Mesenchymal stem cell (in vitro differentiated cells and primary cell): Measurements from ENCODE around the gene PYROXD2.
A peak's percentile ranks its signal among the peaks of the same experiment; 100 is the strongest.

Experiments
- DNase-seq: peaks from one replicate; pipeline ENCODE4 v3.0.0-alpha.2; 2013
- H2AFZ ChIP-seq: one replicate; pipeline ENCODE4 v1.6.1; 2013; ENCODE audit warnings: low read depth, mild to moderate bottlenecking, control low read depth, inconsistent platforms, low read length, moderate library complexity
- H2AK5ac ChIP-seq: 2 replicates; pipeline ENCODE4 v1.6.1; 2013; ENCODE audit warnings: low read length, moderate library complexity, mild to moderate bottlenecking, inconsistent platforms; ENCODE audit not compliant: severe bottlenecking
- H2BK120ac ChIP-seq: one replicate; pipeline ENCODE4 v1.6.1; 2013; ENCODE audit warnings: low read depth, mild to moderate bottlenecking, inconsistent platforms, low read length, moderate library complexity
- H2BK12ac ChIP-seq, 2 experiments: one replicate each; pipeline ENCODE4 v1.6.1; 2013; ENCODE audit warnings: inconsistent platforms in 2 of 2, low read length in 2 of 2, mild to moderate bottlenecking in 2 of 2, moderate library complexity in 2 of 2, control low read depth in 1 of 2
- H2BK15ac ChIP-seq: one replicate; pipeline ENCODE4 v1.6.1; 2013; ENCODE audit warnings: mild to moderate bottlenecking, low read depth, inconsistent platforms; ENCODE audit not compliant: poor library complexity, severe bottlenecking
- H2BK5ac ChIP-seq: 2 replicates; pipeline ENCODE4 v1.6.1; 2013; ENCODE audit warnings: low read depth, mild to moderate bottlenecking, low read length, control low read depth, inconsistent platforms; ENCODE audit not compliant: poor library complexity, severe bottlenecking
- H3K14ac ChIP-seq, 2 experiments: one replicate each; pipeline ENCODE4 v1.6.1; 2013; ENCODE audit warnings: inconsistent platforms in 2 of 2, low read length in 2 of 2, control low read depth in 1 of 2, mild to moderate bottlenecking in 1 of 2, moderate library complexity in 1 of 2
- H3K18ac ChIP-seq, 2 experiments: one replicate each; pipeline ENCODE4 v1.6.1; 2013; ENCODE audit warnings: inconsistent platforms in 2 of 2, low read length in 2 of 2, control low read depth in 1 of 2, low read depth in 1 of 2, mild to moderate bottlenecking in 1 of 2
- H3K23ac ChIP-seq, 2 experiments: one replicate each; pipeline ENCODE4 v1.6.1; 2013; ENCODE audit warnings: inconsistent platforms in 2 of 2, low read length in 2 of 2, mild to moderate bottlenecking in 2 of 2, moderate library complexity in 2 of 2, control low read depth in 1 of 2
- H3K27ac ChIP-seq: 2 replicates; pipeline ENCODE4 v1.5.1; 2013; ENCODE audit warnings: mild to moderate bottlenecking, moderate library complexity, low read length, control low read depth, inconsistent platforms; ENCODE audit not compliant: poor library complexity, severe bottlenecking
- H3K27me3 ChIP-seq, 2 experiments: 2 replicates each; pipeline versions ENCODE4 v1.6.1 to v1.7.0; 2013; ENCODE audit warnings: low read length in 2 of 2, mild to moderate bottlenecking in 2 of 2, moderate library complexity in 2 of 2, control low read depth in 1 of 2, inconsistent platforms in 1 of 2; ENCODE audit not compliant: control insufficient read depth in 1 of 2, insufficient read depth in 1 of 2
- H3K36me3 ChIP-seq, 2 experiments: 2 replicates each; pipeline versions ENCODE4 v1.6.1 to v1.7.0; 2013; ENCODE audit warnings: low read length in 2 of 2, control low read depth in 1 of 2, inconsistent platforms in 1 of 2, low read depth in 1 of 2, mild to moderate bottlenecking in 1 of 2; ENCODE audit not compliant: insufficient read depth in 2 of 2, control insufficient read depth in 1 of 2
- H3K4ac ChIP-seq, 2 experiments: one replicate each; pipeline ENCODE4 v1.6.1; 2013; ENCODE audit warnings: inconsistent platforms in 2 of 2, low read length in 2 of 2, mild to moderate bottlenecking in 2 of 2, moderate library complexity in 2 of 2, control low read depth in 1 of 2, low read depth in 1 of 2
- H3K4me1 ChIP-seq: 2 replicates; pipeline ENCODE4 v1.6.1; 2013; ENCODE audit warnings: low read depth, low read length, control low read depth; ENCODE audit not compliant: control insufficient read depth, insufficient read depth
- H3K4me2 ChIP-seq: 2 replicates; pipeline ENCODE4 v1.6.1; 2013; ENCODE audit warnings: low read length, mild to moderate bottlenecking, inconsistent platforms; ENCODE audit not compliant: poor library complexity, severe bottlenecking
- H3K4me3 ChIP-seq, 2 experiments: 2 replicates each; pipeline versions ENCODE4 v1.5.1 to v1.7.0; 2013; ENCODE audit warnings: low read length in 2 of 2, mild to moderate bottlenecking in 2 of 2, control low read depth in 1 of 2, low read depth in 1 of 2; ENCODE audit not compliant: insufficient read depth in 1 of 2
- H3K79me1 ChIP-seq: replicated peaks from 2 replicates; pipeline ENCODE4 v1.6.1; 2013; ENCODE audit warnings: mild to moderate bottlenecking, control low read depth, low read length, inconsistent platforms; ENCODE audit not compliant: poor library complexity, severe bottlenecking
- H3K9ac ChIP-seq: 2 replicates; pipeline ENCODE4 v1.7.0; 2013; ENCODE audit warnings: mild to moderate bottlenecking, low read length, moderate library complexity
- H3K9me3 ChIP-seq: 2 replicates; pipeline ENCODE4 v1.7.0; 2013; ENCODE audit warnings: mild to moderate bottlenecking, low read length; ENCODE audit not compliant: control insufficient read depth
- H4K8ac ChIP-seq: one replicate; pipeline ENCODE4 v1.6.1; 2013; ENCODE audit warnings: inconsistent platforms, mild to moderate bottlenecking, low read length, moderate library complexity
- H4K91ac ChIP-seq: one replicate; pipeline ENCODE4 v1.6.1; 2013; ENCODE audit warnings: mild to moderate bottlenecking, low read length, inconsistent platforms
- WGBS: methylation state at CpG from one replicate; pipeline ENCODE4 v1.1.7; 2013; ENCODE audit warnings: mixed read lengths; 5-methylcytosine and 5-hydroxymethylcytosine counted together

Gene PYROXD2

DNA sequence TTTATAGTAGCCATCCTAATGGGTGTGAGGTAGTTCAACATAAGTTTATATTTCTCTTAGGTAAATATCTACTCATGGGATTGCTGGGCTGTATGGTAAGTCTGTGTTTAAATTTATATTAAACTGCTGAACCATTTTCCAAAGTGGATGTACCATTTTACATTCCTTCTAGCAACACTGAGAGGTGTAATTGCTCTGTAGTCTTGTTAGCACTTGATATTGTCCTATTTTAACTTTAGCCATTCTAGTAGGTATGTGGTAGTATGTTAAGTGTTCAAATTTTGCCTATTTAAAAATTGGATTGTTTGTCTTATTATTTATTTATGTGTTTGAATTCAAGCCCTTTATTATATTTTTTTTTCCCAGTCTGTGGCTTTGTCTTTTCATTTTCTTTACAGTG lies 34.3 kb upstream of the PYROXD2 start:
- Histone ChIP-seq H3K4ac (no peak overlapping the region), H3K36me3 (peaks cover 13 to 14% of the 10 kb centered on the region in 2 experiments), H3K18ac (no peak overlapping the region), H3K4me3 (no peak overlapping the region), H3K9ac (no peak overlapping the region), H4K91ac (no peak overlapping the region), H4K8ac (no peak overlapping the region), H3K9me3 (no peaks in the 10 kb centered on the region), H3K27me3 (no peaks in the 10 kb centered on the region), H3K4me1 (peaks cover 19% of the 10 kb centered on the region), H3K4me2 (no peak overlapping the region), H2BK5ac (no peak overlapping the region), H3K23ac (no peak overlapping the region), H2BK120ac (no peak overlapping the region), H3K14ac (no peak overlapping the region), H2BK12ac (no peak overlapping the region), H2AK5ac (no peak overlapping the region), H2AFZ (no peak overlapping the region), H2BK15ac (no peak overlapping the region), H3K27ac (no peak overlapping the region), H3K79me1 (peaks cover 15% of the 10 kb centered on the region)
- no peak for DNase-seq

DNA sequence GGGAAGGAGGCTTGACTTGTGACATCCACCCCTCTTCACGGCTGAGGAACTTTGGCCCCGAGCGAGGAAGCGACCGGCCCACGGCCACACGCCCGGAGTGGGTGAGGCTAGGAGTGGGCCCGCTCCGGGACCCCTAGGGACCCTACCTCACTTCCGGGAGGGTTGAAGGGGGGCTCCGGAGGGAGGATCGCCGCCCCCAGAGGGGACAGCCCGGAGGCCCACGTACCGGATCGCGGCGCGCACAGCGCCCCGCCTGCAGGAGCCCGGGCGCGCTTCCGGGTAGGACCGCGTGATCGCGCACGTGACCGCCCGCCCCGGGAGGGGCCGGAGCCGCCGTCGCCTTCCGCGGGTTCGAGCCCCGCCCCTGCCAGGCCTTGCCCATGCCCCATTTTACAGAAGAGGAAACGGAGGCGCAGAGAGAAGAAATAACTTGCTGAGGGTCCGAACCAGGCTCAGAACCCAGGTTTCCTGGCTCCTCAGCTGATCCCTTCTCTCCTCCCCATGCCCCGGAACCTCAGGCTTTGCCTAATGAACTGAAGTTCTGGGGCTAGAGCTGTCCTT lies 31.8 kb upstream of the PYROXD2 start, which contains the start of gene HPS1:
HPS1 (minus strand) TSS at position 275 of the 561 bp plus-strand sequence. CDS start 3,695 bp downstream, outside the sequence.
- Histone ChIP-seq H3K4me2 (peak within 1 kb of the TSS; percentile 79), H3K27me3 (no peaks in the 10 kb centered on the region), H2AFZ (peak within 1 kb of the TSS; percentile 79), H2BK120ac (peak within 1 kb of the TSS; percentile 86), H2BK12ac (peak within 1 kb of the TSS in 1 of 2 experiments; percentile 43), H3K9ac (peak within 1 kb of the TSS; percentile 95), H2AK5ac (peak within 1 kb of the TSS; percentile 39), H3K4me1 (peaks cover 22% of the 10 kb centered on the region), H3K18ac (peak within 1 kb of the TSS; percentile 95 to 97), H3K79me1 (peaks cover 25% of the 10 kb centered on the region), H3K23ac (no peak within 1 kb of the TSS), H4K8ac (peak within 1 kb of the TSS; percentile 100), H2BK5ac (peak within 1 kb of the TSS; percentile 53), H3K14ac (peak within 1 kb of the TSS; percentile 67 to 86), H3K27ac (peak within 1 kb of the TSS; percentile 74), H3K9me3 (no peaks in the 10 kb centered on the region), H3K36me3 (peaks cover 32 to 40% of the 10 kb centered on the region in 2 experiments), H3K4ac (peak within 1 kb of the TSS; percentile 84 to 93), H4K91ac (peak within 1 kb of the TSS; percentile 94), H2BK15ac (peak within 1 kb of the TSS; percentile 80), H3K4me3 (peak within 1 kb of the TSS; percentile 85 to 86)
- 2% methylated on average over 39 of the region's 47 CpGs for WGBS
- DNase-seq = peak; percentile 58

DNA sequence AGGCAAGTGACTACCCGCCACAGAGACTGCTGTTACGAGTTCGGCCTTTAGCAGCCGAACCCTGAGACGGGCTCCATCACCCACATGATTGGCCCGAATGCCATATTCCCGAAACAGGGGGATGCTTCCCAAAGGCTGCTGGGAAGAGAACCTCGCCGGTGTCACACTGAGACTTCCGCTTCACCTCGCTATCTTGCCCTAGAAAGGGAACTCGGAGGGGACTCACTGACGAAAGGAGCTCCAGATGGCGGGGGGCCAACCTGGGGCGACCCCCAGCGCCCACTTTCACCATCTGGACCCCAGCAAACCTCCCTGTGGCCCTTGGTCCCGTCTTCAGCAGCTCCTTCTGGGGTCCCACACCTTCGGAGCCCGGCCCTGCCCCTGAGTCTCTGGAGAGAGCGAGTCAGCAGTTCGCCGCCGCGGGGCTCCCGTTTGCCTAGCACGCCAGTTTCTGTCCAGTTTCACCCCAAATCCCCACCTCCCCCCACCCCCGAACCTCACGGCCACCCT lies 31.2 kb upstream of the PYROXD2 start:
- H3K4me1 ChIP-seq = peaks cover 22% of the 10 kb centered on the region
- 24% methylated on average over 25 of the region's 28 CpGs for WGBS
- H2BK5ac ChIP-seq = no peak overlapping the region
- H3K36me3 ChIP-seq = peaks cover 32 to 45% of the 10 kb centered on the region in 2 experiments
- H4K8ac ChIP-seq = peak overlapping the region; percentile 97
- H3K79me1 ChIP-seq = peaks cover 25% of the 10 kb centered on the region
- no peaks in the 10 kb centered on the region for H3K9me3 ChIP-seq
- peak overlapping the region; percentile 79 for H2AFZ ChIP-seq
- peak overlapping the region; percentile 95 for H3K9ac ChIP-seq
- DNase-seq = peak; percentile 40
- peak overlapping the region; percentile 74 for H3K27ac ChIP-seq
- H4K91ac ChIP-seq = peak overlapping the region; percentile 94
- peak overlapping the region in 1 of 2 experiments; percentile 84 for H3K4ac ChIP-seq
- no peaks in the 10 kb centered on the region for H3K27me3 ChIP-seq
- H2BK12ac ChIP-seq = peak overlapping the region in 1 of 2 experiments; percentile 43
- H2BK15ac ChIP-seq = no peak overlapping the region
- H3K4me2 ChIP-seq = peak overlapping the region; percentile 79
- no peak overlapping the region for H3K23ac ChIP-seq
- H2BK120ac ChIP-seq = peak overlapping the region; percentile 50
- peak overlapping the region; percentile 39 for H2AK5ac ChIP-seq
- H3K4me3 ChIP-seq = peak overlapping the region; percentile 85 to 86
- peak overlapping the region; percentile 89 to 93 for H3K18ac ChIP-seq
- peak overlapping the region; percentile 5 to 86 for H3K14ac ChIP-seq

DNA sequence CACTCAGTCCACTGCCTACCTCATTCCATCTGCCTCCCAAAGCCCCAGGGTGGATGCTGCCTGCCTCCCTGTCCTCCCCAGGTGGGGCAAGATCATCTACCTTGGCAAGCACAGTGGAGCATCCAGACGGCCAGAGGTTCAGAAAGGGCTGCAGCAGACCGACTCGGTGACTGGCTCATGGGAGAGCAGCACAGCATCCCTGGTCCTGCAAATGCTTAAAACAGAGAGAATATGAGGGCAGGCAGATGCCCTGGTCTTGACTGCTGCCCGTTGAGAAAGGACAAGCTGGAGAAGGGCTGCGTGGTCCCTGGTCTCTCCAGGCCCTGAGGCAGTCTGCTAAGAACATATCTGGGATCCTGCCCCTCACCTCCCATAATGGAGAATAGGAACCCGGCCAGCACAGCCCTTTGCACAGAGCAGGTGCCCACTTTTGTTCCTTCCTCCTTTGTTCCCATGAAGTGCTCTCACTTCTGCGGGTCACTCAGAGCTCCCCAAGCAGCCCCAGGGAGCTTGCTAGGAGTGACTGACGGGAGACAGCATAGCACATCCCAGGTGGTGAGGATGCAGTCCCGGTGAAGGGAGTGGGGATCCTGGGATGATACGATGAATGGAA lies 30.3 kb upstream of the PYROXD2 start:
- Histone ChIP-seq H3K18ac (no peak overlapping the region), H3K14ac (no peak overlapping the region), H3K79me1 (peaks cover 25% of the 10 kb centered on the region), H2BK5ac (no peak overlapping the region), H2BK12ac (no peak overlapping the region), H3K4me1 (peaks cover 22% of the 10 kb centered on the region), H4K8ac (no peak overlapping the region), H3K4me3 (peak overlapping the region in 1 of 2 experiments; percentile 86), H2AFZ (no peak overlapping the region), H3K27me3 (no peaks in the 10 kb centered on the region), H3K36me3 (peaks cover 32 to 54% of the 10 kb centered on the region in 2 experiments), H3K4me2 (no peak overlapping the region), H2AK5ac (no peak overlapping the region), H3K9me3 (no peaks in the 10 kb centered on the region), H3K9ac (peak overlapping the region; percentile 95), H3K23ac (peak overlapping the region in 1 of 2 experiments; percentile 10), H4K91ac (no peak overlapping the region), H3K4ac (no peak overlapping the region), H2BK120ac (no peak overlapping the region), H2BK15ac (no peak overlapping the region), H3K27ac (no peak overlapping the region)
- DNase-seq = no peak
- 97% methylated on average over 10 of the region's 10 CpGs for WGBS
